ENCODE results near the gene FAM185A. TPM values are rescaled to one million over a fixed set of nuclear protein-coding genes. Genes with fewer than 3 reads are reported as not detected.

Gene FAM185A
- total RNA-seq, 6 experiments from 2014 or later: 3.8 to 5.6 (median 4.3) TPM

- Mint-ChIP-seq H3K36me3 (ENCODE audit: low read depth) (peaks cover 15% of the 10 kb centered on the region), H3K4me1 (ENCODE audit: low read depth) (peaks cover 72% of the 10 kb centered on the region), H3K27ac (no peak overlapping the region), H3K9me3 (no peaks in the 10 kb centered on the region), H3K27me3 (ENCODE audit: insufficient read depth) (no peaks in the 10 kb centered on the region; the same call in 1 of the 2 replicates), H3K4me3 (no peak overlapping the region)
- no peak for TF ChIP-seq CTCF (IDR thresholded peaks at IDR 0.05)
- no peak for DNase-seq
These were observed 84.5 kb downstream of the FAM185A start for GRCh38 chr7:102833343-102833742.

GRCh38 chr7:102834466-102834865 lies 85.7 kb downstream of the FAM185A start:
- peaks cover 72% of the 10 kb centered on the region for H3K4me1 Mint-ChIP-seq (ENCODE audit: low read depth)
- H3K36me3 Mint-ChIP-seq (ENCODE audit: low read depth): peaks cover 11% of the 10 kb centered on the region
- DNase-seq: peak; percentile 13
- H3K9me3 Mint-ChIP-seq: no peaks in the 10 kb centered on the region
- TF ChIP-seq CTCF (IDR thresholded peaks at IDR 0.05): no peak
- H3K4me3 Mint-ChIP-seq: no peak overlapping the region
- H3K27me3 Mint-ChIP-seq (ENCODE audit: insufficient read depth): no peaks in the 10 kb centered on the region; the same call in 1 of the 2 replicates
- peak overlapping the region; percentile 15; the same call in 1 of the 2 replicates for H3K27ac Mint-ChIP-seq

- peaks cover 68% of the 10 kb centered on the region for H3K4me1 Mint-ChIP-seq (ENCODE audit: low read depth)
- no peaks in the 10 kb centered on the region for H3K9me3 Mint-ChIP-seq
- peak; percentile 89 for DNase-seq
- H3K36me3 Mint-ChIP-seq (ENCODE audit: low read depth): peaks cover 8% of the 10 kb centered on the region
- no peaks in the 10 kb centered on the region; the same call in 1 of the 2 replicates for H3K27me3 Mint-ChIP-seq (ENCODE audit: insufficient read depth)
- no peak for TF ChIP-seq CTCF (IDR thresholded peaks at IDR 0.05)
- peak overlapping the region; percentile 58 for H3K4me3 Mint-ChIP-seq
- H3K27ac Mint-ChIP-seq: peak overlapping the region; percentile 78
These were observed 86.2 kb downstream of the FAM185A start for GRCh38 chr7:102834999-102835398.

GRCh38 chr7:102836191-102836919 lies 87.6 kb downstream of the FAM185A start:
- Mint-ChIP-seq H3K9me3 (no peaks in the 10 kb centered on the region), H3K36me3 (ENCODE audit: low read depth) (peaks cover 12% of the 10 kb centered on the region; the same call in 1 of the 2 replicates), H3K4me1 (ENCODE audit: low read depth) (peaks cover 59% of the 10 kb centered on the region), H3K27me3 (ENCODE audit: insufficient read depth) (no peaks in the 10 kb centered on the region), H3K4me3 (peak overlapping the region; percentile 50), H3K27ac (peak overlapping the region; percentile 77)
- no peak for TF ChIP-seq CTCF (IDR thresholded peaks at IDR 0.05)
- DNase-seq: peak; percentile 84

GRCh38 chr7:102836977-102837376 lies 88.2 kb downstream of the FAM185A start:
- Mint-ChIP-seq H3K4me3 (peak overlapping the region; percentile 50), H3K27ac (peak overlapping the region; percentile 77), H3K4me1 (ENCODE audit: low read depth) (peaks cover 59% of the 10 kb centered on the region), H3K36me3 (ENCODE audit: low read depth) (peaks cover 12% of the 10 kb centered on the region; the same call in 1 of the 2 replicates), H3K9me3 (no peaks in the 10 kb centered on the region), H3K27me3 (ENCODE audit: insufficient read depth) (no peaks in the 10 kb centered on the region)
- DNase-seq: no peak
- no peak for TF ChIP-seq CTCF (IDR thresholded peaks at IDR 0.05)

All from HFFc6 (cell line).